Non-pigmented ciliary epithelial cell (primary cell): ENCODE data around the gene RNF4.
A peak's percentile ranks its signal among the peaks of the same experiment; 100 is the strongest.
"Not testable (repeated sequence)": the region's sequence is repeated elsewhere in the genome, so short reads cannot be mapped to it uniquely, and the experiment has no call there.

Experiments used
- DNase-seq: peaks from one replicate; pipeline ENCODE4 v3.0.0-alpha.2; 2010; ENCODE audit warnings: low read depth

RNF4 gene, protein sequence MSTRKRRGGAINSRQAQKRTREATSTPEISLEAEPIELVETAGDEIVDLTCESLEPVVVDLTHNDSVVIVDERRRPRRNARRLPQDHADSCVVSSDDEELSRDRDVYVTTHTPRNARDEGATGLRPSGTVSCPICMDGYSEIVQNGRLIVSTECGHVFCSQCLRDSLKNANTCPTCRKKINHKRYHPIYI

DNA sequence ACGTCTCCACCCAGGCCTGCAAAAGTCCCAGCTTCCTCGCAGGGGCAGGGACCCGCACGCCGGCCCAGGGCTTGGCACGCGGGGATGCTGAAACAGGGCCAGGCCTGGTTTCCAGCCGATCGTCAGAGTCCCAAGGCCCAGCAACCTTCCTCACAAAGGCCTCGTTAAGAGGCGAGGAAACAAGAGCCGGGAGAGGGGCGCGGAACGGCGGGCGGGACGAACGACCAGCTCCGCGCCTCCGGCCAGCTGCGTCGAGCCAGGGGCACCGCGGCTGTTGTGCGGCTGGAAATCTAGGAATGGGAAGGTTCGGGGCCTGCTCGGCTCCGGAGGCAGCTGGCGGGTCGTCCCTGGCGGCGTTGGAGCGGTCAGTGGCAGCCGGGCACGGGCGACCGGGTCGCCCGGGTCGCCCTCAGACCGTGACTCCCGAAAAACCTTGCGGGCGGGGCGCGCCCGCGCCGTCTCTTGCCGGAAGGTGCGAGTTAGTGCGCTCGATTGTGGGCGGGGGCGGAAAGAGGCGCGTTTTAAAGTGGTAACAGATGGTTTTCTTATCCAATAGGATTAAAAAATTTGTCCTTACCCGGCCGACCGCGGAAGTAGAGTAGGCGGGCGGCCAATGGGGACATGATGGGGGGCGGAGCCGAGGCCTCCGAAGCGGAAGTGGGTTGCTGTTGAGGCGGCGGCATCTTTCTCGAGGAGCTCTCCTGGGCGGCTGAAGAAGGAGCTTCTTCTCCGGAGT, at the start of gene RNF4:
RNF4 (plus strand) TSS at position 651 of the 736 bp plus-strand sequence. CDS start 21,388 bp downstream, outside the sequence.
- peak; percentile 83 for DNase-seq

DNA sequence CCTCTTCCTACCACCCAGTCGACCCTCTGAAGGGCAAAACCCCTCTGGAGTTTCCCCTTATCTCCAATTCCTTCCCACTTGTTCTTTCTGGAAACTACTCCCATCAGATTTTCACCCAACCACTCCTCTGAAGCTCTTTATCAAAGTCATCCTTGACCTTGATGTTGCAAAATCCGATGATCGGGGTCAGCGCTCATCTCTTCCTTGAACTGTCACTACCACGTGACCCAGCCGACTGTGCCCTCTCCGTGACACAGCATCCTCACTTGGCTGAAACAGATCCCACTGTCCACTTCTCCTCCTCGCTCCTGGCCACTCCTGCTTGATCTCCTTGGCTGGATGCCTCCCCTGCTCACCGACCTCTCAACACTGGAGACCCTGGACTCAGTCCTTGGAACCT, 49.1 kb upstream of the RNF4 start:
- DNase-seq = no peak

DNA sequence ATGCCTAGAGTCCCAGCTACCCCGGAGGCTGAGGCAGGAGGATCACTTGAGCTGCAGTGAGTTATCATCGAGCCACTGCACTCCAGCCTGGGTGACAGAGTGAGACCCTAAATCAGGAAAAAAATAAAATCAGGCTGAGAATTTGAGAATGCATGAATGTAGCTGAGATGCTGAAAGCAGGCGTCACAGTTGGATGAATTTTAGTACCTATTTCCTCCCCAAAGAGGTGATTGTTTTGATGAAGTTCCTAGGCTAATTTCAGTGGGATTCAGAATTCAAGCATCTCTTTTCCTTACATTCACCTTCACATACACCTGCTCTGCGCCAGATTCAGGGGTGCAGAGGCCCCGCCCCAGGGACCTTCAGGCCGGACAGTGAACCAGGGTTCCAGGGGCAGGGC, 47.0 kb upstream of the RNF4 start:
- DNase-seq = no peak

DNA sequence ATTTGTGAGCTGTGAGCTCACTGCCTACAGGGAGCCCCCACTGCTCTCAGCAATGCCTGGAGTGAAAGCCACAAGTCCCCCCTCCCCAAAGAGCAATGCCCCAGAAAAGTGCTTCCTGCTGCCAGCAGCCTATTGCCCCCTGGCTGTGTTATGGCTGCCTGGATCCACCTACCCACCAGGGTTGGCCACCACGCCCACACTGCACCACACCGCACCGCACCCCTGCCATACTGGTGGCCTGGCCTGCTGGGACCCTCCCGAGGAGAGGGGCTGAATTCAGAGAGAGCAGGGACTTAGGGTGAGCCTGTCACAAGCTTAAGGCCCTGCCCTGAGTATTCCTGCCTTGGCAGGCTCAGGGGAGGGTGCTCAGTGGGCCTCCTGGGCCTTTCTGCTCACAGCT, 45.8 kb upstream of the RNF4 start:
- no peak for DNase-seq

DNA sequence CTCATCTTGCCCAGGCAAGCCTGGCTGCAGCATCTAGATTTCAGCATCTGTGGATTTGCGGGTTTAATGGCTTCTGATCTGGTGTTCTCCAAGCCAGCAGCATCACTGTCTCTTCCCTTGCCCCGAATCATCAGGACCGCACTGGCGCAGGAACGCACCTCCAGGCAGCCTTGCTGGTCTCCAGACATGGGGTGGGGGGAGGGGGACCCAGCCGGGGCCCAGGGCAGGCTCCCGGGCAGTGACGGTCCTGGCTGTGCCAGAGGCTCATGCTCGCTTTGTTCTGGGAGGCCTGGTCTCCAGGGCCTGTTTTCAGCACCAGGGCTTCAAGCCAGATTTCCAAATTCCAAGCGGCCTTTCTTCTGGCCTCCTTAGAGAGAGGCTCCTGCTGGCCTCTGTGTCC, 45.2 kb upstream of the RNF4 start:
- DNase-seq = no peak

DNA sequence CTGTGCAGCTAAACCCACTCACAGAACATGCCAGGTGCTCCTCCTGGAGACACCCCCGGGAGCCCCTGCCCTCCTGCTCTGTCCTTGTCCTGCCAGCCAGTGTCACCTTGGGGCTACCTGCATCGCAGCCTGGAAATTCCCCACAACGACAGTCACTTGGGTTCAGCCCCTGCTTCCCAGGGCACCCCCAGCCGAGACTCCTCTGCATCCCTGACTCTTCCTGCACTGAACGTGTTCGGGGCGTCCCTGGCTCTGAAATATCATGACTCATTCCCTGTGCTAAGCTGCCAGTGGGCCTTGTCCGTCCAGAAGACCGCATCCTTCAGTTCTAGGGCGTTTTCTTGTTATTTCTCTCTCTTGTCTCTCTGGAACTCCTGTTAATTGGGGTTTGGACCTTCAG, 44.3 kb upstream of the RNF4 start:
- no peak for DNase-seq

DNA sequence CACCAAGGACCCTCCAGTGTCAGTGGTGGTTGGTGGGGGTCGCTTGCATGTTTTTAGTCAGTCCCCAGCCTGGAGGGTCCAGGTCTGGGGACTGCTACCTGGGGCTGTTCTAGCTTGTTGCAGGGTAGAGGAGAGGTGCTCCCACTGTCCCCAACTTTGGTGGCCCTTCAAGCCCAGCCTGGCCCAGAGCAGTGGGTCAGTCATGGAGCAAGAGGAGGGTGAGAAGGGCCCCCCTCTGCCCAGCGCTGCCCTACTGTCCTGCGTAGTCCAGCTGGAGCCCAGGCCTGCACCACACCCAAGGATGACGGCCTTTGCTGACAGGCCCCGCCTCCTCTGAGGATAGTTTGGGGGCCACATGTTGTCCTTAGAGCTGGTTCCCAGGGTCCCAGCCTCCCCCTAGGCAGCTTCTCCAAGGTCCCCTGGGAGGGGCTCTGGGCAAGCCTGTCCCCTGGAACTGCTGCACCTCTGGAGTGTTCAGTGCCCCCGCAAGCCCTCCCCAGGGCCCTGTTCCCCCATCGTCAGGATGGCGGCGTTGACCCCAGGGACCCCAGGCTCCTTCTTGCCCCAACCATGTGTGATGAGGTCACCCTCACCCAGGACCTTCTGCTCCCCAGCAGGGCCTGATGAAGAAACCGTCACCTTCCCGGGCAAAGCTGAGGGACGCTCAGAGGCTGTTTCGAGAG, 43.4 kb upstream of the RNF4 start:
- no peak for DNase-seq

DNA sequence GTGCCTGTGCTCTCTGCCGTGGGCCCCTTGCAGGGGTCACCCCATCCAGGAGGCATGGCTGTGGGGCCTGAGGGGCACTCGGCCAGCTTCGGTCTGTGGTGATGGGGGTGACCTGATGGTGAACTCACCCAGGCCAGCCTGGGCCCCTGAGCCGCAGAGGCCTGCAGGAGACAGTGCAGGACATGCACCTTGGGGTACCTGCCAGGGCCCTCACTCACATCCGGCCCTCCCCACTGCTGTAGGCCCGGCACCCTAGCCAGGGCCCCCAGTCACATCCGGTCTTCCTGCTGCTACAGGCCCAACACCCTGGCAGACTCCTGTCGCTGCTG, 42.9 kb upstream of the RNF4 start:
- DNase-seq = no peak

DNA sequence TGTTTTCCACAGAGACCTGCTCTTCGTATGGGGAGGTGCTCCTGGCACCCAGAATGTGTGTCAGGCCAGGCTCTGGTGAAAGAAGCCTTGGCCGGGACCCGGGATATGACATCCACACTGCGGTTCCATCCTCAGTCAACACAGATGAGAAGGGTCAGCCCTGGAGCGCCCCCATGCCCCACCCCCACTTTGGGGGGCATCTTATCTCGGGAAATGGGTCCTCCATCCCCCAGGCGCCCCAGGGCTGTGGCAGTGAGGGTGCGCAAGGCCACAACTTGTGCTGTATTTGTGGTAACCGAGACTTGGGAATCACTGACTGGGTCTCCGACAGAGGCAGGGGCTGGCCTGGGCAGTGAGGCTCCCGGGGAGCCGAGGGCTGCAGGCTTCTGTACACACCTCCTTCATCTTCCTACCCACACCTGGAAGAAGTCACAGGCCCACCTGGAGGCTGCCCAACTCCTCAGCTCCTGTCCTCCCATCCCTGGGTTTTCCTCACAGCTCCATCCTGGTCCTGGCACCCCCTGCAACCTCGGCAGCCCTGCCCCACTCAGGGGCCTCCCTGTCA, 42.1 kb upstream of the RNF4 start:
- no peak for DNase-seq

DNA sequence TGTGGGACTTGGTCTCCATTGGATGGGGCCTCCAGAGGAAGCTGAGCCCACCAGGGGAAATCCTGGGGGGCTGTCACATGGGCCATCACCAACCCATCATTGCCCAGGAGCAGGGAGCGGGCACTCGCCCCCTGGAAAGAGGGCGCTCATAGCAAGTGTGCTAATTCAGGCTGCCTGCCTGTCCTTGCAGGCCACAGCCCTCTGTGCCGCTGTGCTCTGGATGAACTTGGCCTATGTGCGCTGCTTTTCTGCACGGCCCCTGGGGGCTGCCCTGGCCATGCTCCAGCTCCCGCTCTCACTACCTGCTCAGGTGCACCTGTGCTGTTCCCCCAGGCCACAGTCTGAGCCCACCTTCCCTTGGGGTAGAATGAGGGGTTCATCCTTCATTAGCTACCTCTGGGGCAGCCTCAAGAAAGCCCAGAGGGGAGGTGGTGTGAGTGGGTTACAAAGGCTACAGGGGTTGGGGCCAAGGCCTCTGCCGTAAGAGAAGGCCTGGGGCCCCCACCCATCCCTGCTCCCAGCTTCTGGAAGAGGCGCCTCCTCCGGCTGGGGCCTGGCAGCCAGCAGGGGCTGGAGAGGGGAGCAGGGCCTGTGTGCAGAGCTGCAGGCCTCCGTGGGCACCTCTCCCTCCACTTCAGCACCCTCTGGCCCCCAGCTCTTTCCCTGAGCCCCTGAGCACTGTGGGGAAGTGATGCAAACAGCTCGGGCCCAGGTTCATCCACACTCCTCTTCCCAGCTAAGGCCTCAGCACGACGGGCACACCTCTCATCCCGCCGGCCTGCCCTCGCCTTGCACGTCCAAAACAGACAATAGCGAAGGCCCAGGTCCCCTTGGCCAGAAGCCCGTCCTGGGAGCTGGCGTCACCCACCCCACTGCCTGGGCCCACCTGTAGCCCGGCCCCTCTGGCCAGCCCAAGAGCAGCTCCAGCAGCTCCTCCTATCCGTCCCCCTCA, 41.2 kb upstream of the RNF4 start:
- no peak for DNase-seq

DNA sequence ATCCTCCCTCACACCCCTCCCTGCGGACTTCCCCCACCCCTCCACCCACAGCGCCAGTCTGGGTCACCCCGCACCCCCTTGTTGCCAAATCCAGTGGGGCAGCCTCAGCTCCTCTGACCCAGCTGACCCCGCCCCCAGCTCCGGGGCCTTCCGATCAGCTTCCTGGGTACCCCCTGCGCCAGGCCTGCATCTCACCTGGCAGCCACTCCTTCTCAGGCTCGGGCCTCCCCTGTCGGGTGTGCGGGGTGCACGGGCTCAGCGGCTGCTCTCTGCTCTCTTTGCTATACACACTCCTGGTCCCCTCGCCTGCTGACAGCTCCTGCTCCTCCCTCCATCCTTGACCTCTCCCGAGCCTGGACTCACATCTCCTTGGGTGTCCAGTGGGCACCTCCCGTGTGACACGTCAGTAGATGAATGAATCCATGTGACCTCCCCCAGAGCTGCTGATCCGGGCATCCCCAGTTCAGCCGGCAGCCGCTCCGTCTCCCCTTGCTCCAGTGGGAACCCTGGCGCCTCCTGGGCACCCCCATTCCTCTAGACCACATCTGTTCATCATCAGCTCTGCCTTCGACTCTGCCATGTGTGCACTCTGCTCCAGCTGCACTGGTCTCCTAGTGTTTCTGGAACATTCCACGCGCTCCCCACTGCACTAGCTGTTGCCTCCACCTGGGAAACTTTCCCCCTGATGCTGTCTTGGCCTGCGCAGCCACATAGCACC, 40.3 kb upstream of the RNF4 start:
- no peak for DNase-seq

DNA sequence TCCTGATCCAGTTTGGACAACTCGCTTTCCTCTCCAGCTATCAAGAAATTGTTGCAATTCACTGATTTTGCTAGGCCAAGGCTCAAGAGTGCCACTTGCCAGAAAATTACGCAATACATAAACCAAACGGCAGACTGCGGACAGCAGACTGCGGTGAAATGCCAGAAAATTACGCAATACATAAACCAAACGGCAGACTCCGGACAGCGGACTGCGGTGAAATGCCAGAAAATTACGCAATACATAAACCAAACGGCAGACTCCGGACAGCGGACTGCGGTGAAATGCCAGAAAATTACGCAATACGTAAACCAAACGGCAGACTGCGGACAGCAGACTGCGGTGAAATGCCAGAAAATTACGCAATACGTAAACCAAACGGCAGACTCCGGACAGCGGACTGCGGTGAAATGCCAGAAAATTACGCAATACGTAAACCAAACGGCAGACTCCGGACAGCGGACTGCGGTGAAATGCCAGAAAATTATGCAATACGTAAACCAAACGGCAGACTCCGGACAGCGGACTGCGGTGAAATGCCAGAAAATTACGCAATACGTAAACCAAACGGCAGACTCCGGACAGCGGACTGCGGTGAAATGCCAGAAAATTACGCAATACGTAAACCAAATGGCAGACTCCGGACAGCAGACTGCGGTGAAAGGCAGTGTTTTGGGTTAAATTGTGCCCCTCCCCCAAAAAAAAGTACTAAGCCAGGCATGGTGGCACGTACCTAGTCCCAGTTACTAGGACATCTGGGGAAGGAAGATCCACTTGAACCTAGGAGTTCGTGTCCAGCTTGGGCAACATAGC, 38.8 kb upstream of the RNF4 start:
- DNase-seq = not testable (repeated sequence)

DNA sequence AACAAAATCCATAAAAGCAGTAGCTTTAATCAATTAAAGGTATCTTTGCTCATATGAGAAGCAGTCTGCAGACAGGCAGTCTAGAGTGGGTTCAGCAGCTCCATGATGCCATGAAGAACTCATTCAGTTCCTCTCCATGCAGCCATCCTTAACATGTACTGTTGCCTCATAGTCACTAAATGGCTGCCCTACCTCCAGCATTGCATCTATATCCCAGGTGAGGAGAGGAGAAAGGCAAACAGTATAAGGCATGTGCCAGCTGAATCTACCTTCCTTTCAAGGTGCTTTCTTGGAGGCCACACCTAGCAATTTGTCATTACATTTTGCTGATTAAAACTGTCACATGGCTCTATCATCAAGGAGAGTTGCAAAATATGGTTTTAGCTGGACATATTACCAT, 36.9 kb upstream of the RNF4 start:
- DNase-seq = no peak

DNA sequence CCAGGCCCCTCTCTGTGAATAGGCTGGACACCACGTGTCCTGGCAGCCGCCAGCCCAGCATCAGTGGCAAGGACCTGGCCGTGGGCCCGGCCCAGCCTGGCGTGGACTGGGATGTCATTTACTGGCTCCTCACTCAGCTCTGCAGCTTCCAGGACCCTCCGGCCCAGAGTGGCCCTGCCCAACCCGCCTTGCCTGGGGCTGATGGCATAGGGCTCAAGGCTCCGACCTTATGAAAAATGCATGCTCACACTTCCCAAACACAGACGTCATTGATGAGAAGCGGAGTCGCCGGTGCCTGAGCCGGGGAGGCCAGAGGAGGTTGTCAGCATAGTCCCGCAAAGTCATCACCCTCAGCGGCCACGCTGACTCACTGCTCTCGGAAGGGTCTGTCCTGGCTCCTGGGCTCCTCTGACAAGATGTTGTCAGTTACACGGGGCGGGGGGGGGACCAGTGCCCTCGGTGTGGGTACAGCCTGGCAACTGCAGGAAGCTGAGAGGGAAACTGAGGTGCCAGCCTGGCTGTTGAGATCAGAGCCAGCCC, 35.8 kb upstream of the RNF4 start:
- DNase-seq = no peak

DNA sequence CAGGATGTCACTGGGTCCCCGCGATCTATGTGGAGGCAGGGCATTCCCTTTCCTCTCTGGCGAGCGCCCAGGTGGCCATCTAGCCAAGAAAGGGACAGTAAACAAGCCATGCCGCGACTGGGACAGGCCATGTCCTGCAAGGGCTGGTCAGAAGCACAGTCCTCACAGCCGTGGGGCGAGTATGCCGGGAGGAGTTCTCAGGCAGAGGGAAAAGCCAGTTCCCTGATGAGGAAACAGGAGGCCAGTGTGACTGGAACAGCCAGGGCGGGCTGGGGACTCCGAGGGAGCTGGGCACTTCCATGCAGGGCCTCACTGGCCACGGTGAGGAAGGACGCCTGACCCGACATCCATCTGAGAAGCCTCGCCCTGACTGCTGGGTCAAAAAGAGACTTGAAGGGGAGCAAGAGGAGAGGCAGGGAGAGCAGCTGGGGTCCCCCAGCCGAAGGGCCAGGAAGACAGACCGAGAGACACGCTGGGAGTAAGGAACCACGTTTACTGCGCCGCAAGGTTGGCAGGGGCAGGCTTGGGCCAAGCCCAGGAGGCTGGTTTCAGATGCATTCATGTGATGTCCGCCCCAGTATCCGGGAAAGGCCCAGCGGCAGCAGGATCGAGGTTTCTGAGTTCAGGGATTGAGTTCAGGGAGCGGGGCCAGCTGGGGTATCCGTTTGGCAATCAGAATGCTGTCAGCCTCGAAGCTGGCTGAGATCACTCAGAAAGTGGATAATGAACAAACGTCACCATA, 35.1 kb upstream of the RNF4 start:
- no peak for DNase-seq

DNA sequence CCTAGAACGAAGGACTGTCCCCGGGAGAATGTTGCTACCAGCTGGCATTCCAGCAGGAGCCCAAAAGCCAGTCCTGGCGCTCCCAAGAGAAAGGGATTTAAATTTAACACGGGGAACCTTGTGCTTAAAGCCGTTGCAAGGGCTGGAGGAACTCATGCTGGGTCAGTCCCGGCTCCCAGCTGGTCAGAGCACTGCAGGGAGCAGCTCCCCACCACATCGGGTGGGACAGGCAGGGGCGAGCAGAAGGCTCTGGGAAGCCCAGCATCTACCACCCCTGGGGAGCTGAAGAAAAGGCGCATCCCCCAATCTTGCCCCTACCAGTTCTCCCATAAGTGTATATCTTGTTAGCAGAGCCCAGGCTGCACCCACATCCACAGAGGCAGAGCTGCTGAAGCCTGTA, 34.5 kb upstream of the RNF4 start:
- DNase-seq = no peak

DNA sequence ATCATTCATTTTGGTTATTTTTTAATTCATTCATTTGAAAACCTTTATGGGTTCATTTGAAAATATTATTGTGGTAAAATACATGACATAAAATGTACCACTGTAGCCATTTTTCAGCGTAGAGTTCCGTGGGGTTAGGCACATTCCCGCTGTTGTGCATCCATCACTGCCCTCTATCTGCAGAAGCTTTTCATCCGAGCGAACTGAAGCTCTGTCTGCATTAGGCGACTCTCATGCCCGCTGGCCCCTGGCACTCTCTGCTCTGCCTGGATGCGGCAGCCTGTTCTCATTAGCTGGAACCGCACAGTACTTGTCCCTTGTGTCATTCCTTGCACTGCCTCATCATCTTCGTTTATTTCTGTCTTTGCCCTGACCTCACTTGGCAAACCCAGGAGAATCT, 32.6 kb upstream of the RNF4 start:
- no peak for DNase-seq

DNA sequence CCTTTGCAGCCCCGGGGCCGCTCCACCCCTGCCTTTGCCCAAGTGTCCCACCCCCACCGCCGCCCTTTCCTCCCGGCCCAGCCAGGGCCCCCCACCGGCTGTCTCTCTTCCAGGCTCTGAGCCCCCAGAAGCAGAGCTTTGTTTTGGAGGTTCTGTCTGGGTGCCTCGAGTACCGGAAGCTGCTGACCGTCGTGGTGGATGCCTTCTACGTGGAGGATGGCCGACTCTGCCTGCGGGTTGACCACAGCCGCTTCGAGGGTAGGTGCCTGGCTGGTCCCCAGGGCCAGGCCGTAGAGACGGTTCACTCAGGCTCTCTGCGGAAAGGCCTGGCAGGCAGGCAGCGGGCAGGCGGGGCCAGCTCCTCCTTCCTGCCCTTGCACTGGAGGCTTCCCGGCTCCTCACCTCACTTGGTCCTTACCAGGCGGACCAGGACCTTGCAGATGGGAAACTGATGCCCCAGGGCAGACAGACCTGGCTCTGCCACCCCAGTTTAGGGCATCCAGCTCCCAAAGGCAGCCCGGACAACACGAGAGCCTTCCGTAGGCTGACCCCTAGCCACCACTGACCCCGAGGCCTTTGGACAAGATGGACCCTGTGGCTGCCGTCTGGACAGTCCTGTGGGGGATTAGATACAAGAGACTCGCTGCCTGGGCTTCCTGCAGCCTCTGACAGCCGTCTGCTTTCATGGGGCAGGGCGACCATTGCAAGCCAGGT, 32.0 kb upstream of the RNF4 start:
- no peak for DNase-seq
